ENCODE results near the gene KCNE4.
"Not testable (repeated sequence)": the region's sequence is repeated elsewhere in the genome, so short reads cannot be mapped to it uniquely, and the experiment has no call there.

KCNE4 gene

DNA sequence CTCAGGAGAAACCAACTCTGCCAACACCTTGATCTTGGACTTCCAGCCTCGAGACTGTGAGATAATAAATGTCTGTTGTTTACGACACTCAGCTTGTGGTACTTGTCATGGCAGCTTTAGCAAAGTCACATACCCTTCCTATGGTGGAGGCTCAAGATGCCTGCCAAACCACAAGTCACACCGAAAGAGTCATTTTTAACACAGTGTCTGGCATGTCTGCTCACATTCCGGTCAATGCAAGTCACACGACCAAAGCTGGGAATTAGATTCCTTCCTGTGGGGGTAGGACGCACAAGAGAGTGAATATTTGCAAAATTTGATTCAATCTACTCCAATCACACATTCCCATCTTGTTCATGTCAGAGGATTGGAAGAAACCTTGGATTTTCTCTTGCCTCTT lies 24.6 kb downstream of the KCNE4 start:
- FAIRE-seq (no peak), DNase-seq (ENCODE audit: insufficient read length, low spot score) (no peak)
- TF ChIP-seq, protein P1, sequence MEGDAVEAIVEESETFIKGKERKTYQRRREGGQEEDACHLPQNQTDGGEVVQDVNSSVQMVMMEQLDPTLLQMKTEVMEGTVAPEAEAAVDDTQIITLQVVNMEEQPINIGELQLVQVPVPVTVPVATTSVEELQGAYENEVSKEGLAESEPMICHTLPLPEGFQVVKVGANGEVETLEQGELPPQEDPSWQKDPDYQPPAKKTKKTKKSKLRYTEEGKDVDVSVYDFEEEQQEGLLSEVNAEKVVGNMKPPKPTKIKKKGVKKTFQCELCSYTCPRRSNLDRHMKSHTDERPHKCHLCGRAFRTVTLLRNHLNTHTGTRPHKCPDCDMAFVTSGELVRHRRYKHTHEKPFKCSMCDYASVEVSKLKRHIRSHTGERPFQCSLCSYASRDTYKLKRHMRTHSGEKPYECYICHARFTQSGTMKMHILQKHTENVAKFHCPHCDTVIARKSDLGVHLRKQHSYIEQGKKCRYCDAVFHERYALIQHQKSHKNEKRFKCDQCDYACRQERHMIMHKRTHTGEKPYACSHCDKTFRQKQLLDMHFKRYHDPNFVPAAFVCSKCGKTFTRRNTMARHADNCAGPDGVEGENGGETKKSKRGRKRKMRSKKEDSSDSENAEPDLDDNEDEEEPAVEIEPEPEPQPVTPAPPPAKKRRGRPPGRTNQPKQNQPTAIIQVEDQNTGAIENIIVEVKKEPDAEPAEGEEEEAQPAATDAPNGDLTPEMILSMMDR (IDR thresholded peaks at IDR 0.05; ENCODE audit: insufficient read depth, missing control alignments): no peak

DNA sequence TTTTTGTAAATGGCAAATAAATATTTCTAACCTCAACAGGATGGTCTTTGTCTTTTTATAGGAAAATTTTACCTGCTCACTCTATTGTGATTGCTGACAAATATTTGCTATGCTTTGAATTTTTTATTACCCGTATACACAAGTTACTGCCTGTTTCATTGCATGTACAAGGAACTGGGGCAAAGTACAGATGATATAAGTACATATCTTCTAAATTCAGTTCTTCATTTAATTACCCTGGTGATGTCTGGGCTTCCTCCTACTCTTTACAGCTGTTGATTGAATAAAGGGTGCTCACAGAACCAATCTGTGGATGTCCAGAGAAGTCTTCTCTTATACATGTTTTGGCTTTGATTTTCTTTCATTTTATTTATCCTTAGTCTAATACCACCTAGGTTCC lies 26.5 kb downstream of the KCNE4 start:
- DNase-seq (ENCODE audit: insufficient read length, low spot score) (no peak), FAIRE-seq (no peak)
- TF ChIP-seq, protein P1 (IDR thresholded peaks at IDR 0.05; ENCODE audit: insufficient read depth, missing control alignments): no peak

DNA sequence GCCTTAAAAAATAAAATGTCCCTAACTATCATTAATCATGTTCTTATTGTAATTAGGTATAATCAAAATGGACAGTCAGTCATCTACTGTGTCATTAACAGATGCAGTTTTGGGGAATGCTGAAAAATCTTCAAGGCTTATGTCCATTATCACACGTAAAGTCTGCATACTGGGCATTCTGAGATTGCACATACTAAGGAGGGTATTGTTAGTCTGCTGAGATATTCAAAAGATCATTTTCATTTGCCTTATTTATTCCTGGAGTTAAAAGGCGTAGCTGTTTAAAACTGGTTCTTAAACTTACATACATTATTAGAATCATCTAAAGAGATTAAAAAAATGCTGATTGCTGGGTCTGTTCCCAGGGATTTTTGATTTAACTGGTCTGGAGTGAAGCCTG lies 27.4 kb downstream of the KCNE4 start:
- TF ChIP-seq, protein P1 (IDR thresholded peaks at IDR 0.05; ENCODE audit: insufficient read depth, missing control alignments): no peak
- FAIRE-seq: no peak
- DNase-seq (ENCODE audit: insufficient read length, low spot score): no peak

DNA sequence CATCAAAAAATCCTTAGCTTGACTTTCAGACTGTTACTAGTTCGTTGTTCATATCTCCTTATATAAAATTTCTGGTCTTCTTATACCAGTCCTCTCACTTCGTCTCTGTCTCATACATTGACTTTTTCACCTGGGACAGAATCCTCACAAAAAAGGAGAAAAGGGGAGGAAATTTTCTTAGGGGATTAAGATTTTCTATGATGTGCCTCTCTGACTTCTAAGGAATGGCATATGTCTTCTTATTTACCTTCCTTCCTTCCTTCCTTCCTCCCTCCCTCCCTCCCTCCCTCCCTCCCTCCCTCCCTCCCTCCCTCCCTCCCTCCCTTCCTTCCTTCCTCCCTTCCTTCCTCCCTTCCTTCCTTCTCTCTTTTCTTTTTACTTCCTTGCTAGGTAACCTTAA lies 27.9 kb downstream of the KCNE4 start:
- TF ChIP-seq, protein P1 (IDR thresholded peaks at IDR 0.05; ENCODE audit: insufficient read depth, missing control alignments): no peak
- FAIRE-seq (no peak), DNase-seq (ENCODE audit: insufficient read length, low spot score) (no peak)

DNA sequence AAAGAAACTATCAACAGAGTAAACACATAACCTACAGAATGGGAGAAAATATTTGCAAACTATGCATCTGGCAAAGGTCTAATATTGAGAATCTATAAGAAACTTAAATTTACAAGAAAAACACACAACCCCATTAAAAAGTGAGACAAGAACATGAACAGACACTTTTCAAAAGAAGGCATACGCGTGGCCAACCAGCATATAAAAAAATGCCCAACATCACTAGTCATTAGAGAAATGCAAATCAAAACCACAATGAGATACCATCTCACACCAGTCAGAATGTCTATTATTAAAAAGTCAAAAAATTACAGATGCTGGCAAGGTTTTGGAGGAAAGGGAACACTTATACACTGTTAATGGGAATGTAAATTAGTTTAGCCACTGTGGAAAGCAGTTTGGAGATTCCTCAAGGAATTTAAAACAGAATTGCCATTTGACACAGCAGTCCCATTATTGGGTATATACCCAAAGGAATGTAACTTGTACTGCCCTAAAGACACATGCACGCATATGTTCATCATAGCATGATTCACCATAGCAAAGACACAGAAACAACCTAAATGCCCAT lies 28.9 kb downstream of the KCNE4 start:
- not testable (repeated sequence) for FAIRE-seq; DNase-seq (ENCODE audit: insufficient read length, low spot score)

DNA sequence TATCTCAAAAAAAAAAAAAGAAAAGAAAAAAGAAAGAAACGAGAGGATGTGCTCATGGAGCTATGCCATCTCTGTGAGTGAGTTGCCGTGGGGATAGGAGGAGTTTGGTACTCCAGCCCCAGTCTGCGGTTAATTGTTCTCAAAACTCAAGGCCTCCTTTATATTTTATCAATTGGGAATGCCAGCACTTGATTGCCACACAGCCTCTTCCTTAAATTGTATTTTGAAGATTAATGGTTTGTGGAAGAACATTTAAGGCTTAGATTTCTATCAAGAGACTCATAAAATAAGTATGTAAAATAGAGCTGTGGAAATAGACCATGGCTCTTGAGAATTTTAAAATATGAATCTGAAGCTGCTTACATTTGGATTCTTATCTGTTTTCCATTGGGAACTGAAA lies 29.8 kb downstream of the KCNE4 start:
- no peak for FAIRE-seq
- TF ChIP-seq, protein P1 (IDR thresholded peaks at IDR 0.05; ENCODE audit: insufficient read depth, missing control alignments): no peak
- no peak for DNase-seq (ENCODE audit: insufficient read length, low spot score)

DNA sequence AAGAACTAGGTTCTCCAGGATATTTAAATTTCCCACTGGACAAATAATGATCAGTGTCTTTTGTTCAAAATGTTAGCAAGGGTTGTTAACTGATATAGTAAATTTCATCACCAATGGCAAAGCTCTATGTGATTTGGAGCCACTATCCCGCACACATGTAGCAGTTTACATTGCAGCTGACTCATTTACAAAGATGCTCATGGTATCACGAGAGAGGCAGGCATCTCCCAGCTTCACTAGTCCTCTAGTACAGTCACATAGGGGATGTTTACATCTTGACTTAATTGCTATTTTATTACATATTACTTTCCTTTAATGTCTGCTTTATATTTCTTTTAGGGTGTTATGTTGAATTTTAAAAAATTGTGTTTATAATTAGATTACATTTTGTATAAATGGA lies 30.7 kb downstream of the KCNE4 start:
- DNase-seq (ENCODE audit: insufficient read length, low spot score): no peak
- FAIRE-seq: no peak

More for the DNA sequence above, 30.7 kb downstream of the KCNE4 start:
- TF ChIP-seq, protein P1 (IDR thresholded peaks at IDR 0.05; ENCODE audit: insufficient read depth, missing control alignments): no peak
